ENCODE data around the gene KCNIP4. TPM values are rescaled to one million over a fixed set of nuclear protein-coding genes. Genes with fewer than 3 reads are reported as not detected.

KCNIP4 gene
- total RNA-seq, 3 donors from 2014 or later (not counting 1 experiment from before 2014, with no cell fraction given), result not detected

GRCh38 chr4:21848021-21848420, 100.6 kb downstream of the KCNIP4 start:
- Mint-ChIP-seq H3K36me3 (no peaks in the 10 kb centered on the region), H3K9me3 (no peaks in the 10 kb centered on the region), H3K4me3 (no peak overlapping the region), H3K27me3 (ENCODE audit: low read depth in 2 of 2) (no peaks in the 10 kb centered on the region), H3K4me1 (no peaks in the 10 kb centered on the region), H3K27ac (no peak overlapping the region)
- no peaks in the 10 kb centered on the region for H3K27me3 ChIP-seq (ENCODE audit: control insufficient read depth, insufficient read depth, low read length)
- DNase-seq (no peak), ATAC-seq (no peak)
- no peak for TF ChIP-seq CTCF (IDR thresholded peaks at IDR 0.05)
- H3K27ac ChIP-seq (ENCODE audit: low read length), result no peak overlapping the region
- WGBS (ENCODE audit: insufficient coverage), result 93% methylated on average over 2 of the region's 2 CpGs
- H3K9me3 ChIP-seq (ENCODE audit: control insufficient read depth, insufficient read depth, low read length), result no peaks in the 10 kb centered on the region
- no peak overlapping the region for H3K4me3 ChIP-seq (ENCODE audit: low read length)
- H3K4me1 ChIP-seq (ENCODE audit: control insufficient read depth, insufficient read depth, low read length), result no peaks in the 10 kb centered on the region
- intact Hi-C loops (cut with micrococcal nuclease), result no loop called here
- no peaks in the 10 kb centered on the region for H3K36me3 ChIP-seq (ENCODE audit: control insufficient read depth, insufficient read depth, low read length)

DNA sequence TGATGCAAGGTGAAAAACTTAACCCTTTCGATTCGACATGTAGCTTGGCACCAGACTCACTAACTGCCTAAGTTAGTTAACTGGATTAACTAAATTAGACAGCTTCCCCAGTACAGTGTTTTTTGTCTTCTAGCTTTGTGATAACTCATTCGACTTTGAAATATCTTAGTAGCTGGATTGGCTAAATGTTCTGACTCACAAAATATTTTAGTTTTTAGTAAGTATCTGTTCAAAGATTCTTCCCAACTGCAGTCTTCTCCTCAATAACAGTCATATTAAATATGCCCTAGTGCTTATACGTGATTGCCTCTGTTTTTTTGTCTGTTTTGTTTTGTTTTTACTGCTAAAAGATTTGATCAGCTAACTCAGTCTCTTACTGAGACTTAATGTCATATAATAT, 102.9 kb downstream of the KCNIP4 start:
- 72% methylated on average over 2 of the region's 4 CpGs for WGBS (ENCODE audit: insufficient coverage)
- Histone ChIP-seq H3K27ac (ENCODE audit: low read length) (no peak overlapping the region), H3K27me3 (ENCODE audit: control insufficient read depth, insufficient read depth, low read length) (no peaks in the 10 kb centered on the region), H3K36me3 (ENCODE audit: control insufficient read depth, insufficient read depth, low read length) (no peaks in the 10 kb centered on the region), H3K4me1 (ENCODE audit: control insufficient read depth, insufficient read depth, low read length) (no peaks in the 10 kb centered on the region), H3K9me3 (ENCODE audit: control insufficient read depth, insufficient read depth, low read length) (no peaks in the 10 kb centered on the region), H3K4me3 (ENCODE audit: low read length) (no peak overlapping the region)
- no peak overlapping the region for H3K27ac Mint-ChIP-seq
- ATAC-seq, result no peak
- H3K9me3 Mint-ChIP-seq, result no peaks in the 10 kb centered on the region
- intact Hi-C loops (cut with micrococcal nuclease), result no loop called here
- no peaks in the 10 kb centered on the region for H3K36me3 Mint-ChIP-seq
- no peak for TF ChIP-seq CTCF (IDR thresholded peaks at IDR 0.05)
- no peak overlapping the region for H3K4me3 Mint-ChIP-seq
- no peaks in the 10 kb centered on the region for H3K4me1 Mint-ChIP-seq
- no peak for DNase-seq
- H3K27me3 Mint-ChIP-seq (ENCODE audit: low read depth in 2 of 2), result no peaks in the 10 kb centered on the region

- Mint-ChIP-seq H3K27me3 (ENCODE audit: low read depth in 2 of 2) (no peaks in the 10 kb centered on the region), H3K27ac (no peak overlapping the region), H3K9me3 (peaks cover 0 to 2% of the 10 kb centered on the region in 2 donors), H3K36me3 (no peaks in the 10 kb centered on the region), H3K4me3 (no peak overlapping the region), H3K4me1 (no peaks in the 10 kb centered on the region)
- ATAC-seq (no peak), DNase-seq (no peak)
- no peaks in the 10 kb centered on the region for H3K4me1 ChIP-seq (ENCODE audit: control insufficient read depth, insufficient read depth, low read length)
- no peak for TF ChIP-seq CTCF (IDR thresholded peaks at IDR 0.05)
- no peaks in the 10 kb centered on the region for H3K36me3 ChIP-seq (ENCODE audit: control insufficient read depth, insufficient read depth, low read length)
- no peak overlapping the region for H3K27ac ChIP-seq (ENCODE audit: low read length)
- no peaks in the 10 kb centered on the region for H3K27me3 ChIP-seq (ENCODE audit: control insufficient read depth, insufficient read depth, low read length)
- intact Hi-C loops (cut with micrococcal nuclease), result no loop called here
- no peak overlapping the region for H3K4me3 ChIP-seq (ENCODE audit: low read length)
- H3K9me3 ChIP-seq (ENCODE audit: control insufficient read depth, insufficient read depth, low read length), result no peaks in the 10 kb centered on the region
Observed at GRCh38 chr4:21835712-21836111, 112.9 kb downstream of the KCNIP4 start.

DNA sequence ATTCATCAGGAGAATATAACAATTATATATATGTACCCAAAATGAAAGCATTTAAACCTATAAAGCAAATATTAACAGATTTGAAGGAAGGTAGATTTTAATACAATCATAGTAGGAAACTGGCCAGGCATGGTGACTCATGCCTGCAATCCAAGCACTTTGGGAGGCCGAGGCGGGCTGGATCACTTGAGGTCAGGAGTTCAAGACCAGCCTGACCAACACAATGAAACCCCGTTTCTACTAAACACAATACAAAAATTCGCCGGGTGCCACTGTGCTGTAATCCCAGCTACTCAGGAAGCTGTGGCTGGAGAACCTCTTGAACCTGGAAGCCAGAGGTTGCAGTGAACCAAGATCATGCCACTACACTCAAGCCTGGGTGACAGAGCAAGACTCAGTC, 118.3 kb downstream of the KCNIP4 start:
- 76% methylated on average over 5 of the region's 5 CpGs for WGBS (ENCODE audit: insufficient coverage)
- no peak overlapping the region for H3K27ac Mint-ChIP-seq
- H3K9me3 Mint-ChIP-seq, result peaks cover 4 to 7% of the 10 kb centered on the region in 2 donors
- no peak for ATAC-seq
- H3K27me3 ChIP-seq (ENCODE audit: control insufficient read depth, insufficient read depth, low read length), result no peaks in the 10 kb centered on the region
- H3K4me3 ChIP-seq (ENCODE audit: low read length), result no peak overlapping the region
- H3K4me1 ChIP-seq (ENCODE audit: control insufficient read depth, insufficient read depth, low read length), result no peaks in the 10 kb centered on the region
- intact Hi-C loops (cut with micrococcal nuclease), result no loop called here
- no peaks in the 10 kb centered on the region for H3K27me3 Mint-ChIP-seq (ENCODE audit: low read depth in 2 of 2)
- no peaks in the 10 kb centered on the region for H3K4me1 Mint-ChIP-seq
- H3K36me3 Mint-ChIP-seq, result no peaks in the 10 kb centered on the region
- no peak overlapping the region for H3K4me3 Mint-ChIP-seq
- TF ChIP-seq CTCF (IDR thresholded peaks at IDR 0.05), result no peak
- no peaks in the 10 kb centered on the region for H3K9me3 ChIP-seq (ENCODE audit: control insufficient read depth, insufficient read depth, low read length)
- no peak overlapping the region for H3K27ac ChIP-seq (ENCODE audit: low read length)
- DNase-seq, result no peak
- no peaks in the 10 kb centered on the region for H3K36me3 ChIP-seq (ENCODE audit: control insufficient read depth, insufficient read depth, low read length)
